ENCODE measurements around the gene SRGAP1. TPM values are rescaled to one million over a fixed set of nuclear protein-coding genes. Genes with fewer than 3 reads are reported as not detected.

The SRGAP1 gene
- total and polyA plus RNA-seq, 2 of the 8 experiments (the other 6 are each of a cell fraction or from before 2014, with no cell fraction given) = 3.2 to 7.3 TPM

GRCh38 chr12:63948211-63948610 is 103.7 kb downstream of the SRGAP1 start:
- Histone ChIP-seq H3K14ac (ENCODE audit: insufficient read length) (no peak overlapping the region), H3K9me3 (ENCODE audit: insufficient read depth in 2 of 2, low read depth in 1 of 2, low read length in 1 of 2) (no peaks in the 10 kb centered on the region), H4K20me1 (replicated peaks in 1 of 2; ENCODE audit: control insufficient read depth in 1 of 2, insufficient read depth in 2 of 2, low read length in 2 of 2) (no peaks in the 10 kb centered on the region), H3K79me2 (ENCODE audit: control insufficient read depth in 1 of 2, insufficient read depth in 2 of 2, low read length in 2 of 2) (no peaks in the 10 kb centered on the region), H3K4me2 (ENCODE audit: insufficient read depth in 1 of 2, low read depth in 2 of 2, low read length in 2 of 2) (no peak overlapping the region), H3K18ac (ENCODE audit: extremely low read depth, low read length) (no peak overlapping the region), H4K5ac (ENCODE audit: insufficient read length, low read depth, low read length) (no peak overlapping the region), H3K9ac (replicated peaks in 1 of 4; ENCODE audit: extremely low read depth in 1 of 4, low read depth in 3 of 4, low read length in 3 of 4) (no peak overlapping the region), H3K23ac (ENCODE audit: insufficient read length) (no peak overlapping the region), H2AK5ac (ENCODE audit: low read depth, low read length) (no peak overlapping the region), H3K23me2 (ENCODE audit: low read depth, low read length) (no peaks in the 10 kb centered on the region), H3K36me3 (ENCODE audit: control insufficient read depth in 2 of 4, insufficient read depth in 4 of 4, low read length in 3 of 4) (no peaks in the 10 kb centered on the region), H3K27ac (ENCODE audit: low read depth, low read length) (no peak overlapping the region), H2AFZ (ENCODE audit: low read length) (no peak overlapping the region), H3K4me3 (ENCODE audit: extremely low read depth in 1 of 4, insufficient read depth in 2 of 4, low read depth in 3 of 4, low read length in 4 of 4) (no peak overlapping the region), H3K4ac (replicated peaks; ENCODE audit: insufficient read length, low read depth, low read length) (no peak overlapping the region), H2BK12ac (ENCODE audit: low read depth, low read length) (no peak overlapping the region), H2BK15ac (ENCODE audit: low read length) (no peak overlapping the region), H2BK5ac (ENCODE audit: low read depth, low read length) (no peak overlapping the region), H4K8ac (ENCODE audit: extremely low read depth, insufficient read depth, low read length) (no peak overlapping the region), H3K4me1 (replicated peaks in 1 of 4; ENCODE audit: control insufficient read depth in 3 of 4, insufficient read depth in 4 of 4, low read length in 3 of 4) (0 out of 7 replicates have a peak, but pooled peaks cover 0 to 3% (median 0%) of the 10 kb centered on the region in 4 experiments), H4K91ac (replicated peaks; ENCODE audit: insufficient read length, low read length) (no peak overlapping the region), H2BK20ac (ENCODE audit: low read length) (no peak overlapping the region), H2BK120ac (replicated peaks; ENCODE audit: low read depth, low read length) (no peak overlapping the region), H3K79me1 (ENCODE audit: low read depth, low read length) (no peaks in the 10 kb centered on the region), H3K27me3 (replicated peaks in 1 of 4; ENCODE audit: control insufficient read depth in 3 of 4, extremely low read depth in 1 of 4, insufficient read depth in 3 of 4, low read length in 3 of 4) (no peaks in the 10 kb centered on the region), H3K56ac (replicated peaks; ENCODE audit: insufficient read length, low read depth, low read length) (no peak overlapping the region)
- ChIA-PET POLR2A (ENCODE audit: partially characterized antibody) (no interaction called here), CTCF (ENCODE audit: partially characterized antibody) (no interaction called here)
- DNase-seq (ENCODE audit: low read depth in 1 of 2, low spot score in 2 of 2) (no peak), FAIRE-seq (no peak)
- TF ChIP-seq RXRA (IDR thresholded peaks at IDR 0.05; ENCODE audit: insufficient read depth, low read depth, low read length) (no peak), RNF2 (IDR thresholded peaks at IDR 0.05; ENCODE audit: borderline replicate concordance, low read depth, low read length, missing control alignments, poor library complexity, severe bottlenecking) (no peak), TCF12 (IDR thresholded peaks at IDR 0.05; ENCODE audit: low read depth, low read length) (no peak), SP2 (IDR thresholded peaks at IDR 0.05; ENCODE audit: low read length) (no peak), EP300 (IDR thresholded peaks at IDR 0.05; ENCODE audit: borderline replicate concordance in 1 of 2, low read depth in 2 of 2, low read length in 2 of 2) (no peak), GABPA (IDR thresholded peaks at IDR 0.05; ENCODE audit: borderline replicate concordance, insufficient read depth, low read length) (no peak), TEAD4 (IDR thresholded peaks at IDR 0.05; ENCODE audit: low read depth, low read length) (no peak), NRF1 (IDR thresholded peaks at IDR 0.05; ENCODE audit: low read depth, low read length) (no peak), MAX (IDR thresholded peaks at IDR 0.05) (no peak), SP1 (IDR thresholded peaks at IDR 0.05; ENCODE audit: low read depth, low read length) (no peak), CREB1 (IDR thresholded peaks at IDR 0.05) (no peak), POLR2AphosphoS5 (IDR thresholded peaks at IDR 0.05; ENCODE audit: low read depth, low read length) (no peak), KDM5A (IDR thresholded peaks at IDR 0.05; ENCODE audit: low read length) (no peak), JUND (IDR thresholded peaks at IDR 0.05; ENCODE audit: low read length) (no peak), KDM4A (IDR thresholded peaks at IDR 0.05; ENCODE audit: low read depth, low read length, severe bottlenecking) (no peak)
